Endodermal cell (in vitro differentiated cells): ENCODE data around the gene FRMPD4. TPM values are rescaled to one million over a fixed set of nuclear protein-coding genes. Genes with fewer than 3 reads are reported as not detected.

Experiments
- DNase-seq: peaks from one replicate; pipeline ENCODE4 v3.0.0-alpha.2; 2017
- H3K27ac ChIP-seq: 2 replicates; pipeline ENCODE4 v1.5.1; 2013; ENCODE audit warnings: mild to moderate bottlenecking, low read depth, low read length, moderate library complexity
- H3K27me3 ChIP-seq: 2 replicates; pipeline ENCODE4 v1.6.1; 2013; ENCODE audit warnings: mild to moderate bottlenecking, low read length, moderate library complexity; ENCODE audit not compliant: insufficient read depth, control insufficient read depth, poor library complexity, severe bottlenecking
- H3K36me3 ChIP-seq: 2 replicates; pipeline ENCODE4 v1.7.0; 2013; ENCODE audit warnings: mild to moderate bottlenecking, low read length, moderate library complexity; ENCODE audit not compliant: control insufficient read depth, insufficient read depth
- H3K4me1 ChIP-seq: one replicate; pipeline ENCODE4 v1.7.0; 2013; ENCODE audit warnings: low read length; ENCODE audit not compliant: control insufficient read depth, insufficient read depth
- H3K4me3 ChIP-seq: 2 replicates; pipeline ENCODE4 v1.5.1; 2013; ENCODE audit warnings: mild to moderate bottlenecking, low read length, moderate library complexity
- H3K9ac ChIP-seq: 2 replicates; pipeline ENCODE4 v1.6.1; 2013; ENCODE audit warnings: mild to moderate bottlenecking, low read length, moderate library complexity; ENCODE audit not compliant: poor library complexity, severe bottlenecking; ENCODE audit errors: extremely low read depth
- H3K9me3 ChIP-seq: 2 replicates; pipeline ENCODE4 v1.6.1; 2013; ENCODE audit warnings: mild to moderate bottlenecking, low read length, moderate library complexity; ENCODE audit not compliant: control insufficient read depth
- H3K27ac Mint-ChIP-seq: 2 replicates; pipeline ENCODE4 v1.8.0; 2020; ENCODE audit warnings: mixed read lengths
- H3K27me3 Mint-ChIP-seq: 2 replicates; pipeline ENCODE4 v1.8.0; 2021; ENCODE audit warnings: mild to moderate bottlenecking, mixed read lengths; ENCODE audit not compliant: insufficient read depth
- H3K36me3 Mint-ChIP-seq: 2 replicates; pipeline ENCODE4 v1.8.0; 2020; ENCODE audit warnings: low read depth, mixed read lengths
- H3K4me1 Mint-ChIP-seq: 2 replicates; pipeline ENCODE4 v1.8.0; 2020; ENCODE audit warnings: mixed read lengths
- H3K4me3 Mint-ChIP-seq: 2 replicates; pipeline ENCODE4 v1.8.0; 2020; ENCODE audit warnings: mild to moderate bottlenecking, moderate library complexity, mixed read lengths
- H3K9me3 Mint-ChIP-seq: 2 replicates; pipeline ENCODE4 v1.8.0; 2020; ENCODE audit warnings: mild to moderate bottlenecking, mixed read lengths
- WGBS, 2 experiments: methylation state at CpG; one replicate each; pipeline versions ENCODE4 v1.1.5 to v1.1.7; 2013; ENCODE audit warnings: missing lambda C conversion rate in 2 of 2, mixed read lengths in 1 of 2; ENCODE audit not compliant: insufficient coverage in 1 of 2, insufficient read length in 1 of 2; 5-methylcytosine and 5-hydroxymethylcytosine counted together
- total RNA-seq, 2 donors: library from RNA; stranded (reverse); fragmentation: NEBNext Ultra II Directional in 1 of 2; extraction: Animal tissue kit (Norgen Biotek cat#: 25700) in 1 of 2; gene quantifications; 2 replicates in 1 of 2; 3 replicates in 1 of 2; pipeline ENCODE4 v1.2.1, GENCODE V29; 2021
- TF ChIP-seq, protein P1 (sequence below): fragments of 200-600 bp; sonication (generic); conservative IDR thresholded peaks from 2 replicates; pipeline ENCODE4 v1.5.0; 2021; ENCODE audit warnings: antibody characterized with exemption, mild to moderate bottlenecking

The FRMPD4 gene
- total RNA-seq, 2 donors from 2014 or later = 0.09 to 0.81 TPM

DNA sequence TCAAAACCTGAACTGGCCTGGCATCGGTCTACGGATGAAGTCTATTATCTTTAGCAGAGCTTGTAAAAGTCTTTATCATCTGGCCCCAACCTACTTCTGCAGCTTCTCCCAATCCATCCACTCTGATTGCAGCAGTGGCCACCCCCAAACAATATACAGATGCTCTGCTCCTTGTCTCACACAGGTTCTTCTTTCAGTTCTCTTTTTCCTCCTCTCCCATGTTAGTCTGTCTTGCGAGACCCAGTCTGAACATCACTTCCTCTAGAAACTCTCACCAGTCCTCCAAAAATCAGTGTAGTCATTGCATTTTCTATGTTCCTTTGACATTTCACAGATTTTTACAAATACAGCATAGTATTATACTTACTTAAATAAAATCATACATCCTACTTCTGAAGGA is 163.0 kb downstream of the FRMPD4 start:
- DNase-seq = no peak
- no peak overlapping the region for H3K4me3 ChIP-seq
- no peaks in the 10 kb centered on the region for H3K36me3 ChIP-seq
- no peaks in the 10 kb centered on the region for H3K9me3 ChIP-seq
- no peak overlapping the region for H3K27ac Mint-ChIP-seq
- no peaks in the 10 kb centered on the region for H3K4me1 Mint-ChIP-seq
- TF ChIP-seq, protein P1, sequence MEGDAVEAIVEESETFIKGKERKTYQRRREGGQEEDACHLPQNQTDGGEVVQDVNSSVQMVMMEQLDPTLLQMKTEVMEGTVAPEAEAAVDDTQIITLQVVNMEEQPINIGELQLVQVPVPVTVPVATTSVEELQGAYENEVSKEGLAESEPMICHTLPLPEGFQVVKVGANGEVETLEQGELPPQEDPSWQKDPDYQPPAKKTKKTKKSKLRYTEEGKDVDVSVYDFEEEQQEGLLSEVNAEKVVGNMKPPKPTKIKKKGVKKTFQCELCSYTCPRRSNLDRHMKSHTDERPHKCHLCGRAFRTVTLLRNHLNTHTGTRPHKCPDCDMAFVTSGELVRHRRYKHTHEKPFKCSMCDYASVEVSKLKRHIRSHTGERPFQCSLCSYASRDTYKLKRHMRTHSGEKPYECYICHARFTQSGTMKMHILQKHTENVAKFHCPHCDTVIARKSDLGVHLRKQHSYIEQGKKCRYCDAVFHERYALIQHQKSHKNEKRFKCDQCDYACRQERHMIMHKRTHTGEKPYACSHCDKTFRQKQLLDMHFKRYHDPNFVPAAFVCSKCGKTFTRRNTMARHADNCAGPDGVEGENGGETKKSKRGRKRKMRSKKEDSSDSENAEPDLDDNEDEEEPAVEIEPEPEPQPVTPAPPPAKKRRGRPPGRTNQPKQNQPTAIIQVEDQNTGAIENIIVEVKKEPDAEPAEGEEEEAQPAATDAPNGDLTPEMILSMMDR = no peak
- H3K4me3 Mint-ChIP-seq = no peak overlapping the region
- WGBS, 2 experiments = 96 to 100% methylated on average over 1 to 3 of the region's 3 CpGs
- H3K4me1 ChIP-seq = no peaks in the 10 kb centered on the region
- H3K27me3 ChIP-seq = no peaks in the 10 kb centered on the region
- no peaks in the 10 kb centered on the region for H3K36me3 Mint-ChIP-seq
- no peak overlapping the region for H3K27ac ChIP-seq
- peaks cover 4% of the 10 kb centered on the region for H3K9me3 Mint-ChIP-seq
- no peaks in the 10 kb centered on the region for H3K27me3 Mint-ChIP-seq
- H3K9ac ChIP-seq = no peak overlapping the region

DNA sequence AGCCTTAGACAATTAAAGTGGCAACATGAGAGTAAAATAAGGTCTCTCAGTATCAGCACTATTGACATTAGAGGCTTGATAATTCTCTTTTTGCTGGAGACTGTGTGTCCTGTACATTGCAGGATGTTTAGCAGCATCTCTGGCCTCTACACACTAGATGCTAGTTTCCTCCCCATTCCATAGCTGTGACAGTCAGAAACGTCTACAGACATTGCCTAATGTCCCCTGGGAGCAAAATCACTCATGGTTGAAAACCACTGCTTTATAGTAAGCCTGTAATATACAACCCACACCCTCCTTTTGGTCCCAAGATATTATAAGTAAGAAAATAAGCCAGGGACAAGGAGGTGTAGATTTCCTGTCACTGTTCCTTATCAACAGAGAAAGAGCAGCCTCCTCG is 166.0 kb downstream of the FRMPD4 start:
- Mint-ChIP-seq H3K27ac (no peak overlapping the region), H3K27me3 (no peaks in the 10 kb centered on the region), H3K4me1 (peaks cover 10% of the 10 kb centered on the region), H3K36me3 (no peaks in the 10 kb centered on the region), H3K9me3 (no peaks in the 10 kb centered on the region), H3K4me3 (no peak overlapping the region)
- Histone ChIP-seq H3K36me3 (no peaks in the 10 kb centered on the region), H3K9ac (no peak overlapping the region), H3K9me3 (no peaks in the 10 kb centered on the region), H3K4me3 (no peak overlapping the region), H3K4me1 (no peaks in the 10 kb centered on the region), H3K27ac (no peak overlapping the region), H3K27me3 (no peaks in the 10 kb centered on the region)
- WGBS, 2 experiments = 87% methylated on average over 2 of the region's 2 CpGs; no CpG with 5 or more reads in 1 of the 2 experiments
- TF ChIP-seq, protein P1 = no peak
- no peak for DNase-seq

DNA sequence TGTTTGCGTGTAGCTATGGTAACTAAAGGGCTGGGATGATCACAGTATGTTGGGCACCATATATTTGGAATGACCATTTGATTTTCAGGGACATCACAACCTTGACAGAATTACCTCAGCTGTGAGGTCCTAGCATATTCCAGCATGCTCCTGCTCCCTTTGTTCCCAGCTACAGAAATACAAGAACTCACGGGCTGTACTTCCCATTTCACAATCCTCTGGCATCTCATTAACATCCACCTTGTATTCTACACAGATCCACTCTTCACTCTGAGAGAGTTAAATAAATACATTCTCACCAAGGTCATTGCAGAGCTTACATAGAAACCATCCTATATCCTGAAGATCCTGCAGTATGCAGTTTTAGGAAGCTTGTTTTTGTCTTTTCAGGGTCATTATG is 169.7 kb downstream of the FRMPD4 start:
- no peak for DNase-seq
- Histone ChIP-seq H3K4me3 (no peak overlapping the region), H3K27me3 (no peaks in the 10 kb centered on the region), H3K9me3 (no peaks in the 10 kb centered on the region), H3K9ac (no peak overlapping the region), H3K36me3 (no peaks in the 10 kb centered on the region), H3K27ac (no peak overlapping the region), H3K4me1 (no peaks in the 10 kb centered on the region)
- H3K36me3 Mint-ChIP-seq = no peaks in the 10 kb centered on the region
- 73% methylated on average over 2 of the region's 2 CpGs; no CpG with 5 or more reads in 1 of the 2 experiments for WGBS, 2 experiments
- no peaks in the 10 kb centered on the region for H3K27me3 Mint-ChIP-seq
- no peak overlapping the region for H3K27ac Mint-ChIP-seq
- H3K4me1 Mint-ChIP-seq = peaks cover 24% of the 10 kb centered on the region
- TF ChIP-seq, protein P1 = no peak
- H3K9me3 Mint-ChIP-seq = peaks cover 2% of the 10 kb centered on the region
- no peak overlapping the region for H3K4me3 Mint-ChIP-seq
